ENCODE measurements around the gene LMTK3.
A peak's percentile ranks its signal among the peaks of the same experiment; 100 is the strongest.
"Not testable (repeated sequence)": the region's sequence is repeated elsewhere in the genome, so short reads cannot be mapped to it uniquely, and the experiment has no call there.

The LMTK3 gene

GRCh38 chr19:48539503-48540096, 28.0 kb upstream of the LMTK3 start:
- no peak for DNase-seq (ENCODE audit: low read depth in 2 of 3, low spot score in 1 of 3)

- DNase-seq (ENCODE audit: low read depth in 2 of 3, low spot score in 1 of 3), result not testable (repeated sequence)
Measured at GRCh38 chr19:48538057-48538456, 26.4 kb upstream of the LMTK3 start.

GRCh38 chr19:48537541-48537940, 25.9 kb upstream of the LMTK3 start:
- no peak for DNase-seq (ENCODE audit: low read depth in 2 of 3, low spot score in 1 of 3)

GRCh38 chr19:48533770-48534169, 22.1 kb upstream of the LMTK3 start:
- DNase-seq (ENCODE audit: low read depth in 2 of 3, low spot score in 1 of 3), result no peak

- DNase-seq (ENCODE audit: low read depth in 2 of 3, low spot score in 1 of 3), result no peak
Measured at GRCh38 chr19:48530770-48531169, 19.1 kb upstream of the LMTK3 start.

- no peak for DNase-seq (ENCODE audit: low read depth in 2 of 3, low spot score in 1 of 3)
Measured at GRCh38 chr19:48530066-48530720, 18.6 kb upstream of the LMTK3 start.

GRCh38 chr19:48529156-48529555, 17.5 kb upstream of the LMTK3 start:
- DNase-seq (ENCODE audit: low read depth in 2 of 3, low spot score in 1 of 3), result no peak

GRCh38 chr19:48524732-48525131, 13.1 kb upstream of the LMTK3 start:
- no peak for DNase-seq (ENCODE audit: low read depth in 2 of 3, low spot score in 1 of 3)

GRCh38 chr19:48524221-48524620, 12.6 kb upstream of the LMTK3 start:
- no peak for DNase-seq (ENCODE audit: low read depth in 2 of 3, low spot score in 1 of 3)

- no peak for DNase-seq (ENCODE audit: low read depth in 2 of 3, low spot score in 1 of 3)
Measured at GRCh38 chr19:48520134-48520533, 8.5 kb upstream of the LMTK3 start.

- not testable (repeated sequence) for DNase-seq (ENCODE audit: low read depth in 2 of 3, low spot score in 1 of 3)
Measured at GRCh38 chr19:48519426-48519825, 7.8 kb upstream of the LMTK3 start.

- DNase-seq (ENCODE audit: low read depth in 2 of 3, low spot score in 1 of 3), result no peak
Measured at GRCh38 chr19:48518207-48518606, 6.6 kb upstream of the LMTK3 start.

- no peak for DNase-seq (ENCODE audit: low read depth in 2 of 3, low spot score in 1 of 3)
Measured at GRCh38 chr19:48516536-48516935, 4.9 kb upstream of the LMTK3 start.

- DNase-seq (ENCODE audit: low read depth in 2 of 3, low spot score in 1 of 3), result no peak
Measured at GRCh38 chr19:48514123-48514458, 2.5 kb upstream of the LMTK3 start.

GRCh38 chr19:48513289-48514122, 1.9 kb upstream of the LMTK3 start:
- peak in 2 of 3 donors; percentile 66 to 68 for DNase-seq (ENCODE audit: low read depth in 2 of 3, low spot score in 1 of 3)

- DNase-seq (ENCODE audit: low read depth in 2 of 3, low spot score in 1 of 3), result no peak
Measured at GRCh38 chr19:48512504-48513288, 1.1 kb upstream of the LMTK3 start.

- no peak for DNase-seq (ENCODE audit: low read depth in 2 of 3, low spot score in 1 of 3)
Measured at GRCh38 chr19:48511321-48511731, 309 bp downstream of the LMTK3 start.

- peak in 2 of 3 donors; percentile 67 to 82 for DNase-seq (ENCODE audit: low read depth in 2 of 3, low spot score in 1 of 3)
Measured at GRCh38 chr19:48510421-48511268, 990 bp downstream of the LMTK3 start.

GRCh38 chr19:48509467-48510194, 2.0 kb downstream of the LMTK3 start:
- no peak for DNase-seq (ENCODE audit: low read depth in 2 of 3, low spot score in 1 of 3)
